ENCODE measurements around the gene PPIH. TPM values are rescaled to one million over a fixed set of nuclear protein-coding genes. Genes with fewer than 3 reads are reported as not detected.
A peak's percentile ranks its signal among the peaks of the same experiment; 100 is the strongest.
"Not testable (repeated sequence)": the region's sequence is repeated elsewhere in the genome, so short reads cannot be mapped to it uniquely, and the experiment has no call there.

Gene PPIH
- total RNA-seq, 1 donor from 2014 or later, result 2.2 TPM

DNA sequence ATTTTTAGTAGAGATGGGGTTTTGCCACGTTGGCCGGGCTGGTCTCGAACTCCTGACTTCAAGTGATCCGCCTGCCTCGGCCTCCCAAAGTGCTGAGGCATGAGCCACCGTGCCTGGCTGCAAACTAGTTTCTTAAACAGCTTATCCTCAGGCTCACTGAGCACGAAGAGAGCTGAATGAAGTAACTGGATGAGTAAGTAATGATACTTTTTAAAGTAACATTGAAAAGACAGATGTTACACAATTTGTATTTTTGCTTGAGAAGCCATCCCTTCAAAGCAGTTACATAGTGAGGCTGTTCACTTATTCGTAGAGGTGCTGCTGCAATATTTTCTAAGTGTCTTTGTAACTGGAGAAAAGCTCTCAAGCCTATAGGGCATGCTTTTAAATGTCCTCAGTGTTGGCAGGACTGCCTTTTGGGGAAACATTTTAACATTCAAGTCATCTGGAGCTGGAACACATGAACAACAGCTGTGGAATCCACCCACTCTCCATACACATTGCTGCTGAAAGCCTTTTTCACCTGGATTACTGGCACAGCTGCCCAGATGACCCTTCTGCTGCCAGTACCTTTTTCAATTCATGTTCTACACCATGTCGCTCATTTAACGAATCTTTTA lies 21.3 kb downstream of the PPIH start:
- Histone ChIP-seq H3K4me3 (no peak overlapping the region), H3K36me3 (peaks cover 0 to 9% of the 10 kb centered on the region in 2 donors), H3K27me3 (no peaks in the 10 kb centered on the region), H3K4me1 (peaks cover 5 to 21% of the 10 kb centered on the region in 2 donors), H3K9me3 (no peaks in the 10 kb centered on the region), H3K27ac (no peak overlapping the region)
- no peak for DNase-seq (ENCODE audit: low spot score in 2 of 2)
- TF ChIP-seq, protein P1, sequence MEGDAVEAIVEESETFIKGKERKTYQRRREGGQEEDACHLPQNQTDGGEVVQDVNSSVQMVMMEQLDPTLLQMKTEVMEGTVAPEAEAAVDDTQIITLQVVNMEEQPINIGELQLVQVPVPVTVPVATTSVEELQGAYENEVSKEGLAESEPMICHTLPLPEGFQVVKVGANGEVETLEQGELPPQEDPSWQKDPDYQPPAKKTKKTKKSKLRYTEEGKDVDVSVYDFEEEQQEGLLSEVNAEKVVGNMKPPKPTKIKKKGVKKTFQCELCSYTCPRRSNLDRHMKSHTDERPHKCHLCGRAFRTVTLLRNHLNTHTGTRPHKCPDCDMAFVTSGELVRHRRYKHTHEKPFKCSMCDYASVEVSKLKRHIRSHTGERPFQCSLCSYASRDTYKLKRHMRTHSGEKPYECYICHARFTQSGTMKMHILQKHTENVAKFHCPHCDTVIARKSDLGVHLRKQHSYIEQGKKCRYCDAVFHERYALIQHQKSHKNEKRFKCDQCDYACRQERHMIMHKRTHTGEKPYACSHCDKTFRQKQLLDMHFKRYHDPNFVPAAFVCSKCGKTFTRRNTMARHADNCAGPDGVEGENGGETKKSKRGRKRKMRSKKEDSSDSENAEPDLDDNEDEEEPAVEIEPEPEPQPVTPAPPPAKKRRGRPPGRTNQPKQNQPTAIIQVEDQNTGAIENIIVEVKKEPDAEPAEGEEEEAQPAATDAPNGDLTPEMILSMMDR (IDR thresholded peaks at IDR 0.05), result no peak
- intact Hi-C loops (cut with DNase I), result no loop called here

- intact Hi-C loops (cut with DNase I), result loop anchor here (1.0 to 5.0 kb wide), 4 partner anchors 17 to 677 kb away; partner anchors contain the start of gene CDC20
- H3K9me3 ChIP-seq, result no peaks in the 10 kb centered on the region
- no peak overlapping the region for H3K27ac ChIP-seq
- peak overlapping the region in 1 of 2 donors; percentile 96 for H3K4me3 ChIP-seq
- H3K4me1 ChIP-seq, result peaks cover 9 to 26% of the 10 kb centered on the region in 2 donors
- no peak for DNase-seq (ENCODE audit: low spot score in 2 of 2)
- H3K27me3 ChIP-seq, result no peaks in the 10 kb centered on the region
- peaks cover 0 to 9% of the 10 kb centered on the region in 2 donors for H3K36me3 ChIP-seq
- TF ChIP-seq, protein P1 (IDR thresholded peaks at IDR 0.05), result no peak
Observed at GRCh38 chr1:42680055-42680454, 21.8 kb downstream of the PPIH start.

- H3K4me3 ChIP-seq, result peak overlapping the region; percentile 96
- no peaks in the 10 kb centered on the region for H3K9me3 ChIP-seq
- TF ChIP-seq, protein P1 (IDR thresholded peaks at IDR 0.05), result no peak
- H3K27ac ChIP-seq, result peak overlapping the region; percentile 84 to 95
- no peaks in the 10 kb centered on the region for H3K27me3 ChIP-seq
- no peaks in the 10 kb centered on the region for H3K36me3 ChIP-seq
- no peak for DNase-seq (ENCODE audit: low spot score in 2 of 2)
- intact Hi-C loops (cut with DNase I), result loop anchor here (1.0 to 5.0 kb wide), 4 partner anchors 18 to 676 kb away; partner anchors contain the start of gene CDC20
- H3K4me1 ChIP-seq, result peaks cover 9 to 32% of the 10 kb centered on the region in 2 donors
Observed at GRCh38 chr1:42680921-42681683, 22.9 kb downstream of the PPIH start.

DNA sequence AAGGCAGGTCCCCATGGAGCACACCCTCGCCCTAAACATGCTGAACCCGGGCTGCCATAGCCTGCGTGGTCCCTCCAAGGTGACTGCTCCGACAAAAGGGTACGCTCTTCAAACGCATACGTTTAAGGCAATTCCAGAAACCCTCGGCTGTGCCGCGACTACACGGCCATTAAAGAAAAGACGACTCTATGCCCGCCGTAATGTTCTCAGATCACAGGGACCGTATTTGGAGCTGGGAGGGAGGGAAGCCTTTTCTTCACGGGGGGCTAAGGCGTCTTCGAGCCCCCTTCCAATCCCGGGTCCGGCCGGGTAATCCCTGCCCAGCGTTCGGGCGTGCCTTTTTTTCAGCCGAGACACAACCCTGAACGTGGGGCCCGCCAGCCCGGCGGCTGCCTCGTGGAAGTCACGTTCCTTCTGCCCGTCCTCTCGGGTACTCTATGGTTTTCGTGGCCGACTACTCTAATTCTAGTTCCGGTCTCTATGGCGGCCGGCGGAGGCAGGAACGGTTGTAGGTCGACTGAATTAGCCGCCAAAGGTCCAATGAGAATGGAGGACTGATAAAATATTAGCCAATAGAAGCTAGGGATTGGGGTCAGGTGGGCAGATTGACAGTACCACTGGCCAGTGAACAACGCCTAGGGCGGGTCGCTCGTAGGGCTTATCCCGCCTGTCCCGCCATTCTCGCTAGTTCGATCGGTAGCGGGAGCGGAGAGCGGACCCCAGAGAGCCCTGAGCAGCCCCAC lies 23.7 kb downstream of the PPIH start, which contains the start of gene YBX1:
YBX1 (plus strand) TSS at position 678 of the 743 bp plus-strand sequence. CDS start 148 bp downstream, outside the sequence.
- peak within 1 kb of the TSS; percentile 84 to 95 for H3K27ac ChIP-seq
- H3K4me1 ChIP-seq, result peaks cover 9 to 40% of the 10 kb centered on the region in 2 donors

DNA sequence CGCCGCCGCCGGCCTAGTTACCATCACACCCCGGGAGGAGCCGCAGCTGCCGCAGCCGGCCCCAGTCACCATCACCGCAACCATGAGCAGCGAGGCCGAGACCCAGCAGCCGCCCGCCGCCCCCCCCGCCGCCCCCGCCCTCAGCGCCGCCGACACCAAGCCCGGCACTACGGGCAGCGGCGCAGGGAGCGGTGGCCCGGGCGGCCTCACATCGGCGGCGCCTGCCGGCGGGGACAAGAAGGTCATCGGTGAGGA lies 24.2 kb downstream of the PPIH start:
- not testable (repeated sequence) for H3K27me3 ChIP-seq, H3K9me3 ChIP-seq, H3K36me3 ChIP-seq
- intact Hi-C loops (cut with DNase I), result loop anchor here (1.0 to 5.0 kb wide), 9 partner anchors 24 to 675 kb away; partner anchors contain the start of genes C1orf50, CCDC30, CDC20 and CFAP57
- H3K4me1 ChIP-seq, result peaks cover 9 to 45% of the 10 kb centered on the region in 2 donors
- peak overlapping the region; percentile 84 to 95 for H3K27ac ChIP-seq
- peak in 1 of 2 donors; percentile 63 for DNase-seq (ENCODE audit: low spot score in 2 of 2)
- H3K4me3 ChIP-seq, result peak overlapping the region; percentile 96

More for the DNA sequence above, 23.7 kb downstream of the PPIH start, which contains the start of gene YBX1:
- no peaks in the 10 kb centered on the region for H3K9me3 ChIP-seq
- intact Hi-C loops (cut with DNase I), result loop anchor here (1.0 to 5.0 kb wide), 9 partner anchors 24 to 675 kb away; partner anchors contain the start of genes C1orf50, CCDC30, CDC20 and CFAP57
- H3K36me3 ChIP-seq, result no peaks in the 10 kb centered on the region
- no peaks in the 10 kb centered on the region for H3K27me3 ChIP-seq
- DNase-seq (ENCODE audit: low spot score in 2 of 2), result peak; percentile 93 to 98
- H3K4me3 ChIP-seq, result peak within 1 kb of the TSS; percentile 96
- TF ChIP-seq, protein P1 (IDR thresholded peaks at IDR 0.05), result no peak

Measured in ascending aorta (tissue), 2 donors.